NT2/D1 (cell line): ENCODE measurements around the gene KIAA1958.

Source experiments
- DNase-seq: peaks from one replicate; pipeline ENCODE4 v3.0.0-alpha.2; 2011; ENCODE audit warnings: low read depth, low spot score
- H3K27me3 ChIP-seq: 2 replicates; pipeline ENCODE4 v1.6.0; 2011; ENCODE audit warnings: mild to moderate bottlenecking; ENCODE audit not compliant: insufficient read length, insufficient read depth
- H3K36me3 ChIP-seq: 2 replicates; pipeline ENCODE4 v1.6.1; 2011; ENCODE audit warnings: mild to moderate bottlenecking, low read length, mixed read lengths; ENCODE audit not compliant: insufficient read depth, insufficient read length
- H3K4me1 ChIP-seq: 2 replicates; pipeline ENCODE4 v1.5.1; 2011; ENCODE audit not compliant: insufficient read depth, insufficient read length
- H3K4me3 ChIP-seq: 2 replicates; pipeline ENCODE4 v1.5.1; 2011; ENCODE audit warnings: low read depth; ENCODE audit not compliant: insufficient read length
- H3K9ac ChIP-seq: 2 replicates; pipeline ENCODE4 v1.6.0; 2011; ENCODE audit warnings: low read depth; ENCODE audit not compliant: insufficient read length
- H3K9me3 ChIP-seq: 2 replicates; pipeline ENCODE4 v1.5.1; 2011; ENCODE audit warnings: mild to moderate bottlenecking, low read length; ENCODE audit not compliant: insufficient read depth
- SUZ12 ChIP-seq: IDR thresholded peaks from 2 replicates; pipeline ENCODE4 v1.6.1; 2011; ENCODE audit not compliant: insufficient read length, insufficient read depth; ENCODE audit errors: extremely low read depth
- YY1 ChIP-seq: IDR thresholded peaks from 2 replicates; pipeline ENCODE4 v1.6.1; 2011; ENCODE audit not compliant: insufficient read length, insufficient read depth
- ZNF274 ChIP-seq: IDR thresholded peaks from 2 replicates; pipeline ENCODE4 v1.6.1; 2011; ENCODE audit warnings: mild to moderate bottlenecking, low read depth, low read length

The KIAA1958 gene

GRCh38 chr9:112615584-112616266 is 129.1 kb downstream of the KIAA1958 start:
- Histone ChIP-seq H3K27me3 (no peaks in the 10 kb centered on the region), H3K4me1 (no peaks in the 10 kb centered on the region), H3K9me3 (no peaks in the 10 kb centered on the region), H3K9ac (no peak overlapping the region), H3K36me3 (peaks cover 12% of the 10 kb centered on the region), H3K4me3 (no peak overlapping the region)
- TF ChIP-seq ZNF274, result no peak
- TF ChIP-seq YY1, result no peak
- TF ChIP-seq SUZ12, result no peak
- DNase-seq, result no peak

GRCh38 chr9:112617371-112617770 is 130.7 kb downstream of the KIAA1958 start:
- no peak overlapping the region for H3K4me3 ChIP-seq
- no peaks in the 10 kb centered on the region for H3K9me3 ChIP-seq
- peaks cover 12% of the 10 kb centered on the region for H3K36me3 ChIP-seq
- H3K9ac ChIP-seq, result no peak overlapping the region
- no peaks in the 10 kb centered on the region for H3K27me3 ChIP-seq
- no peak for DNase-seq
- H3K4me1 ChIP-seq, result no peaks in the 10 kb centered on the region
- TF ChIP-seq ZNF274 (no peak), YY1 (no peak), SUZ12 (no peak)

GRCh38 chr9:112618385-112619009 is 131.9 kb downstream of the KIAA1958 start:
- no peak for TF ChIP-seq YY1
- no peak for TF ChIP-seq ZNF274
- no peak for TF ChIP-seq SUZ12
- no peak overlapping the region for H3K4me3 ChIP-seq
- no peaks in the 10 kb centered on the region for H3K27me3 ChIP-seq
- no peak overlapping the region for H3K9ac ChIP-seq
- H3K4me1 ChIP-seq, result no peaks in the 10 kb centered on the region
- DNase-seq, result no peak
- peaks cover 12% of the 10 kb centered on the region for H3K36me3 ChIP-seq
- H3K9me3 ChIP-seq, result no peaks in the 10 kb centered on the region

- TF ChIP-seq ZNF274 (no peak), YY1 (no peak), SUZ12 (no peak)
- Histone ChIP-seq H3K27me3 (no peaks in the 10 kb centered on the region), H3K9ac (no peak overlapping the region), H3K9me3 (no peaks in the 10 kb centered on the region), H3K4me1 (no peaks in the 10 kb centered on the region), H3K4me3 (no peak overlapping the region), H3K36me3 (peaks cover 12% of the 10 kb centered on the region)
- no peak for DNase-seq
Measured at GRCh38 chr9:112620388-112620787, 133.8 kb downstream of the KIAA1958 start.

- no peak for TF ChIP-seq SUZ12
- Histone ChIP-seq H3K9me3 (no peaks in the 10 kb centered on the region), H3K4me3 (no peak overlapping the region), H3K36me3 (peaks cover 12% of the 10 kb centered on the region), H3K27me3 (no peaks in the 10 kb centered on the region), H3K9ac (no peak overlapping the region), H3K4me1 (no peaks in the 10 kb centered on the region)
- DNase-seq, result no peak
Measured at GRCh38 chr9:112621018-112621655, 134.5 kb downstream of the KIAA1958 start.

- Histone ChIP-seq H3K9ac (no peak overlapping the region), H3K4me3 (no peak overlapping the region)
- no peak for TF ChIP-seq YY1
- TF ChIP-seq SUZ12, result no peak
- TF ChIP-seq ZNF274, result no peak
Measured at GRCh38 chr9:112623198-112623597, 136.6 kb downstream of the KIAA1958 start.

More at GRCh38 chr9:112623198-112623597, 136.6 kb downstream of the KIAA1958 start:
- H3K4me1 ChIP-seq, result no peaks in the 10 kb centered on the region
- no peaks in the 10 kb centered on the region for H3K9me3 ChIP-seq
- peaks cover 6% of the 10 kb centered on the region for H3K36me3 ChIP-seq
- DNase-seq, result no peak
- H3K27me3 ChIP-seq, result no peaks in the 10 kb centered on the region
